GM10847 (cell line): ENCODE measurements around the gene MICU1.
A peak's percentile ranks its signal among the peaks of the same experiment; 100 is the strongest.

Source experiments
- POLR2A ChIP-seq: IDR thresholded peaks from 2 replicates; pipeline ENCODE4 v1.6.1; 2011; ENCODE audit not compliant: insufficient read length; ENCODE audit errors: extremely low read depth

MICU1 gene, protein sequence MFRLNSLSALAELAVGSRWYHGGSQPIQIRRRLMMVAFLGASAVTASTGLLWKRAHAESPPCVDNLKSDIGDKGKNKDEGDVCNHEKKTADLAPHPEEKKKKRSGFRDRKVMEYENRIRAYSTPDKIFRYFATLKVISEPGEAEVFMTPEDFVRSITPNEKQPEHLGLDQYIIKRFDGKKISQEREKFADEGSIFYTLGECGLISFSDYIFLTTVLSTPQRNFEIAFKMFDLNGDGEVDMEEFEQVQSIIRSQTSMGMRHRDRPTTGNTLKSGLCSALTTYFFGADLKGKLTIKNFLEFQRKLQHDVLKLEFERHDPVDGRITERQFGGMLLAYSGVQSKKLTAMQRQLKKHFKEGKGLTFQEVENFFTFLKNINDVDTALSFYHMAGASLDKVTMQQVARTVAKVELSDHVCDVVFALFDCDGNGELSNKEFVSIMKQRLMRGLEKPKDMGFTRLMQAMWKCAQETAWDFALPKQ

DNA sequence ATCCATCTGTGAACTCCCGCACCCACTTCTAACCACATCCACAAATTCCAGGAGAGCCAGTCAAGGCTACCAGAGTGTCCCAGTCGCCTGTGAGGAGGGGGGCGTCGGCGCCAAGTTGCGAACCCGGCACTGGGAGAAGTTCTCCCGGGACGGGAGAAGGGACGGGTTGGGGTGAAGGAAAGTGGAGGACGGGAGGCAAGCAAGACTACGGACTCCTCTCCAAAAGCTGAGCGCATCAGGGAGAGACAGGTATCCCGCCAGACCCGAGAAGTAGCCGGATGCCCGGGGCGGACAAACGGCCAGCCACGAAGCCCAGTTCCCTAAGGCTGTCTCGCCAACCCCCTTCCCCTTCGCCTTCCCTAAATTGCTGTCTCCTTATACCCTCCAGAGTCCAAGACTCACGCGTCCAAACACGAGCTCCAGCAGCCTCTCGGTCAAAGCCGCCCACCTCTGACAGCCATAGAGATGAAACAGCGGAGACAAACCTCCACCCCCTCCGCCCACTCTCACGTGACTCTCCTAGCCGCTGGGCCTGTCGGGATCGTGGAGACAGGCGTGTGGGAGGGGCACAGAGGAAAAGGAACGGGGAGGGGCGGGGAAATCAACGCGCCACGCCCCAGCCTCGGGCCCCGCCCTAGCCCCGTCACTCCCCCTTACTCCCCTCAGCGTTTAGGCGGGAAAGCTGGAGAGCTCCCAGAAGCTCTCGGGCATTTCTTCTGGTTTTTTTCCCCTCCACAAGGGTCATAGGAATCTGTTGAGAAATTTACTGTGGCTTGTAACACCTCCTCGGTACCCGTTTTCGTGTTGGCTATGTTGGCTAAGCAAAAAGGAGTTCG is at the start of gene MICU1:
MICU1 (minus strand) TSS at position 472 of the 836 bp plus-strand sequence. CDS start 59,286 bp downstream, outside the sequence.
- TF ChIP-seq POLR2A: peak; percentile 71

DNA sequence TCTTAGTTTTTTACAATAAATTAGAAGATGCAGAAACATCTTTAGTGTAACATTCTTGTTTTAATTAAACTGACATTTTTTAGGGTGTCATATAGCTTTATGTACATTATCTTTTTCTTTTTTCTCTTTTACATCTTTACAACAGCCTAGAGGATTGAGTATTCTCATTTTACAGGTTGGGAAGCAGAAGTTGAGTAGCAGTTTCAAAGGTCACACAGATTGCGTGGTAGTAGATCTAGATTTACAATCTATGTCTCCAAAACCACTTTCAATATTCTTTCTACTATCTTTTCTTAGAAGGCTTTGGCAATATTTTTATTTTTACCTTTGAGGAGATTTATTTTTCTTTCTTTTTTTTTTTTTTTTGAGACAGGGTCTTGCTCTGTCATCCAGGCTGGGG is 47.4 kb upstream of the MICU1 start:
- TF ChIP-seq POLR2A: no peak

DNA sequence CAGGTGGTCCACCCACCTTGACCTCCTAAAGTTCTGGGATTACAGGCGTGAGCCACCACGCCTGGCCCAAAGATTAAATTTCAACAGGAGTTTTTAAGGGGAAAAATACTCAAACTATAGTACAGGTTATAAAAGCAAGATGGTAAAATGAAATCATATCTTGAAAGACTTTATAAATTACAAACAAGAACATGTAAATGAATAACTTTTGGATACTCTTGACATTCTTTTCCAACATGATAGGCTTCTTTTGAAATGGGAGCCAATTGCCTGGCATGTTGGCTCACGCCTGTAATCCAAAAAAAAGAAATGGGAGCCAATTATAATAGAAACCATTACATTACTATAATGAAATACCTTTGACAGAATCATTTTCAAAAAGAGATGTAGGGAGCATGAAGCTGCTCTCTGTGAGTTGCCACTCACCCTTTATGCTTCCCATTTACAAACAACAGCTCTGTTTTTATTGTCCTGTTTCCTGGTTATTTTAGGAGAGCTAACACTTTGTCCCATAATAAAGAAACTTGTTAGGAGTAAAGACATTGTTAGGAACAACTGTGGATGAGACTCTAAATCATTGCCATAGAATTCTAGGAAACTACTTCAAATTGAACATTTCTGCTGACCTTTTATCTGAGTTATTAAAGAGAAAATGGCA is 41.5 kb upstream of the MICU1 start:
- TF ChIP-seq POLR2A: no peak

DNA sequence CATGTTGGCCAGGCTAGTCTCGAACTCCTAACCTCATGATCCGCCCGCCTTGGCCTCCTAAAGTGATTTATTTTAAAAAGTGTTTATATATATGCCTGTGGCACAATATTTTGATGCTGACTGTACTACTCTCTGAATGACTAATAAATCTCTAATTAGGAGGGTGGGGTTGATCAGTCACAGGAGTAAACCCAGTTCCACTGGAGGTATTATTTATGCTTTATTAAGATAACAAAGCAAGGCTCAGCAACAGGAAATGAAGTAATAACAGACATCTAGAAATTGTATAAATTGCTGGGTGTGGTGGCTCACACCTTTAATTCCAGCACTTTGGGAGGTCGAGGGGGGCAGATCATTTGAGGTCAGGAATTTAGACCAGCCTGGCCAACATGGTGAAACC is 40.0 kb upstream of the MICU1 start:
- TF ChIP-seq POLR2A: no peak

DNA sequence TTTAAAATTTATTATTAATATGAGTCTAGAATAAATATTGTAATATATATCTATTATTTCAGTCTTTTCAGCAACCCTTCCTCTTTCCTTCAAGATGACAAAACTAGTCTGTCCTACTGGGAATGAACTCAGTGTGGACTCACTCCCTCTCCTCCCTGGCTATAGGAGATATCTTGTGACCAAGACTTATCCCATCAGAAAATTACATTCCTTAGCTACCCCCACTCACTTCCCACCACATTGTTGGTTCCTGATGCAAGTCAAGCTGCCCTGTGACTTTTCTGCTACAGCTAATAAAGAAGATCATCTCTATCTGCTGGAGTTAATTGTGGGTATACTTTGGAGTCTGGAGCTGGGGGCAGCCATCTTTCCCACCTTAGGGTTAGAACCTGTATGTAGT is 38.1 kb upstream of the MICU1 start:
- TF ChIP-seq POLR2A: no peak

DNA sequence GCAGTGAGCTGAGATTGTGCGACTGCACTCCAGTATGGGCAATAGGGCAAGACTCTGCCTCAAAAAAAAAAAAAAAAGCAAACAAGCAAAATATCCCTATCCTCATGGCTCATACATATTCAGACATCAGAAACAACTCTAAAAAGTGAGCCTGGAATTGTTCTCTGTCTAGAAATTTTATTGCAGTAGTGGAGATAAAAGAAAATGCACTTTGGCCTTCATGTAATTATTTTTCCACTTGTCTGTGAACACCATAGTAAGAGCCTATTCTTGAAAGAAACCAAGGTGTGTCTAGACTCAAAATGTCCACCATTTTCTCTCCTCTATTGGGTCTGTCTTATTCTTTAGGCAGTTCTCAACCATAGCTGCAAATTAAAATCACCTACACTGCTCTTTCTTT is 35.6 kb upstream of the MICU1 start:
- TF ChIP-seq POLR2A: no peak

DNA sequence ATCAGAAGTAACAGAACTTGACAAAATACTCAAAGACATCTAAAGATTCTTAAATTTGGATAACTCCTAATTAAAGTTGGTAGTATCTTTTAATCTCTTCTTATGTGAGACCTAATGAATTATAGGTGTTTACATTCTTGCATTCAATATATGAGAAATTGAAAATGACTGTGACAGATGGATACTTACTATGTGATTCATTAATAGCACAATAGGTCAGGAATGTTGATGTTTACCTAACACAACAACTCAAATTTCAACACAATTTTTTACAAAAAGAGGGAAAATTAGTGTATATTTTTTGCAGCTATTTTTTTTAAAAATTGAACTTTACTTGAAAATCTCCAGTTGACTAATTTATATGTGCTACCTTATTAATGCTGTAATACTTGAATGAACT is 34.3 kb upstream of the MICU1 start:
- no peak for TF ChIP-seq POLR2A

DNA sequence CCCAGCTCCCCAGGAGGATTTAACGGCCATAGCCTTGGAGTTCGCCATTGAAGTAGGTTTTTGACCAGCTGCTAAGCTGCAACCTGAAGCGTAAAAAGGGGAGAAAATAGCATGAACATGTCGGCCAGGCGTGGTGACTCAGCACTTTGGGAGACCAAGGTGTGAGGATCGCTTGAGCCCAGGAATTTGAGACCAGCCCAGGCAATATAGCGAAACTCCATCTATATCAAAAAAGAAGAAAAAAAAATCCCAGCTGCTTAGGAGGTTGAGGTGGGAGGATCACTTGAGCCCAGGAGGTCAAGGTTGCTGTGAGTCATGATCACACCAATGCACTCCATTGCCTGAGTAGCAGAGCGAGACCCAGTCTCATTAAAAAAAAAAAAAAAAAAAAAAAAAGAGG is 33.8 kb upstream of the MICU1 start:
- no peak for TF ChIP-seq POLR2A

DNA sequence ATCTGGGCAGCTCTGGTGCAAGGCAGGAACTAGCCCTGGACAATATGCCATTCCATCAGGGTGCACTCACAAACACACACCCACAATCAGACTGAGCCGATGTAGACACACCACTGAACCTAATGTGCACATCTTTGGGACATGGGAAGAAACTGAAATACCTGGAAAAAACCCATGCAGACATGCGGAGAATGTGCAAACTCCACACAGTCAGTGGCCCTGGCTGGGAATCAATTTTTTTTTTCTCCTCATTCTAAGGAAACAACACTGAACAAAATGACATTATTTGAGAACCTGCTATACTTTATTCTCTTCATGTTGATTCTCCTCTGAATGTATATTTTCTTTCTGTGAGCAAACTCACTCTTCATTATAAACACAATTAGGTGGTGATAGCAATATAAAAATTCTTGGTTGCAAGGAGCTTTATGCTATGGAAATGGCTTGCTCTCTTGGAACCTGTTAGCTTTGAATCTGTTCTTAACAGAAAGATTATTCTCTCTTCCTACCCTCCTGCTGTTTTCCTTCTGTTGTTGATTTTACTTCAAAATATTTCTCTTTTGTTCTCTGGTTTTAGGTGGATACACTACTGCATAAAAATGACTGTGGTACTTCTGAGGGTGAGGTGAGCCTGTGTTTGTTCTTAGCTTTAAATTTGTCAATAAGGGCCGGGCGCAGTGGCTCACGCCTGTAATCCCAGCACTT is 33.0 kb upstream of the MICU1 start:
- TF ChIP-seq POLR2A: no peak

DNA sequence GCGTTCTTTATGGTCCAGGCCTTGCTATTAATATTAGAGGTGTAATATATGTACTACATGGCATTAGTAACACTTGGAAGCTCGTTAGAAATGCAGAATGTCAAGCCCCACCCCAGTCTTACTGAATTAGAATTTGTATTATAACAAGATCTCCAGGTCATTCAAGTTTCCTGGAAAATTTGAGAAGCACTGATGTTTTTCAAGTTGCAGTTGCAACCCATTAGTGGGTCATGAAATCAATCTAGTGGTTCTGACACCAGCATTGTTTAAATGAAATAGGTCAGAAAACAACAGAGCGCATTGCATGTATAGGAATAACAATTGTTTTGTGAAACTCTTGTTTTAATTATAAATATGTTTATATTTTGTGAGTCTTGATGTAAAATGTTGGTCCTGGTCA is 28.8 kb upstream of the MICU1 start:
- TF ChIP-seq POLR2A: no peak

DNA sequence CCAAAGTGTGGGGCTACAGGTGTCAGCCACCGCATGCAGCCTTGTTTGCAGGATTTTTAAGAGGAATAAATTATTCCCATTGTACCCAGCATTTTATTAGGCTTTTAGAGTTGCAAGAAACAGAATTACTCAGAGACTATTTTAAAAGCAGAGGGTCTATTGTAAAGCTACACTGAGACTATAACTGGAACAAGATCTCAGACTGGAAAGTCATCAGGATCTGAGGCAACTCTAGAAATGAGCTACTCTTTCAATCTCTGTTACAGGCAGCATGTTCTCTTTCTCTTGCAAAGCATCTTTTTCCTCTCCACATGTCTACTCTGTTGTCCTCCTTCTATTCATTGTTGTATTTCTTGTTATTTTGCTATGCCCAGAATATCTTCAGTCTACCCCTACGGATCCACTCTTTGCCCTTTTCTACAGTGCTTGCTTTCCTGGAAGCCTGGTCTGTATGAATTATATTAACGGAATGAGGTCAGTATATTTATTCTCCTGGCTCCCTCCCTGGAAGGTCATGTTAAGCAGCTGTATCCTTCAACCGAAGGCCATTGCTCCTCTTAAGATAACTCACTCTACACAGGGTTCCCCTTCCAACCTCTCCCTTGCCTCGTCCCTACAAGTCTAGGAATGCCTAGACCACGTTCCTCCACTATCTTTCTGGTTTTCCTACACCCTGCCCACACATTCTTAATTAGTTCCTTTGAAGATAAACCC is 27.7 kb upstream of the MICU1 start:
- no peak for TF ChIP-seq POLR2A

DNA sequence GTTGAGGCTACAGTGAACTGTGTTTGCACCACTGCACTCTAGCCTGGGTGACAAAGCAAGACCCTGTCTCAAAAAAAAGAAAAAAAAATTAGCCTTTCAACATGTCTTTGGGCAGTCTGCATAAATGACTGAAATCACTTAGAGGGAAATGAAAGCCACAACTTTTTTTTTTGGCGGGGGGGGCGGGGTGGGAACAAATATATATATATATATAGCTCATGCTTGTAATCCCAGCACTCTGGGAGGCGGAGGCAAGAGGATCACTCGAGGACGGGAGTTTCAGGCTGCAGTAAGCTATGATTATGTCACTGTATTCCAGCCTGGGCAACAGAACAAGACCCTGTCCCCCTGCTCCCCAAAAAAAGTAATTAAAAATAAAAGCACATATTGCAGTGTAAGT is 23.4 kb upstream of the MICU1 start:
- TF ChIP-seq POLR2A: no peak

DNA sequence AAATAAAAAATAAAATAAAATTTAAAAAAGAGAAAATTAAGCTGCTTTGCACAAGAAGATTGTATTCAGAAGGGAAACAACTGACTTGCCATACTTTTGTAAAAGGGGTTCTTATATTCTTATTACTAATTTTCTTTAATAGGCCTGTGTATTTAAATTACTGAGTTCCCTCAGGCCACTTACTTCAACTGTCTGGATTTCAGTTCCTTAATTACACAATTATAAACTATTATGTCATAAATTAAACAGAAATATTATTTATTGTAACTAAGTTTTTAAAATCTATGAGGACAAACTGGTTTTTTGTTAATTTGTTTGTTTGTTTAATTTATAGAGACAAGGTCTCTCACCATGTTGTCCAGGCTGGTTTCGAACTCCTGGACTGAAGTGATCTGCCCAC is 22.4 kb upstream of the MICU1 start:
- no peak for TF ChIP-seq POLR2A

DNA sequence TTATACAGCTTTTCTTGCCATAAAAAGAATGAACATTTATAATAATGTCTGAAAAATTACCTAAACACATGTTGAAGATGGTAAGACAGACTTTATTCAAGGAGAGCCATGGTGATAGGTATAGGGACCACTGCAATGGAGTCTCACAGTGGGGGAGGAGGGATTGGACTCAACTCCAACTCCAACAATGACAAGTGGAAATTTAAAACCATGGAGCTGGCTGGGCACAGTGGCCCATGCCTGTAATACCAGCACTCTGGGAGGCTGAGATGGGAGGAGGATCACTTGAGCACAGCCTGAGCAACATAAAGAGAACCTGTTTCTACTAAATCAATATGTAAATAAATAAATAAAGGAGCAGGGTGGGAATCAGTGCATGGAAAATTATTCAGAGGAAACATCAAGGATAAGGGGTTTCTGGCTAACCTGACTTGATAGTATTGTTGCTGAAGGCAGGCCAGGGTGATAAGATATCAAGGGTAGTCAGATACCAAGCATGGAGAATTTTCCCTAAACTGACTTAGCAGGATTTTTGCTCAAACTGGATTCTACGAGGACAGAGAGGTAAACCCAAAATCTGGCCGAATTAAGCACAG is 19.5 kb upstream of the MICU1 start:
- no peak for TF ChIP-seq POLR2A
